Thoracic aorta endothelial cell (primary cell): ENCODE results near the gene P4HA2. TPM values are rescaled to one million over a fixed set of nuclear protein-coding genes. Genes with fewer than 3 reads are reported as not detected.

Source experiments
- small RNA-seq: library from RNA; depleted of rRNA; stranded (forward); fragments of <200 nt; gene quantifications from one replicate; pipeline ENCODE3, GENCODE V24; 2012
- total RNA-seq: library from RNA; depleted of rRNA; stranded (reverse); fragments of >200 nt; gene quantifications from 2 replicates; pipeline ENCODE4 v1.2.3, GENCODE V29; 2012

Gene P4HA2
- 39.1 and 53.2 TPM in 2 replicates for total RNA-seq

GRCh38 chr5:132227485-132228240 is at the start of gene P4HA2:
P4HA2 (minus strand) TSS chr5:132227853; CDS start chr5:132218626, 9,227 bp downstream.

DNA sequence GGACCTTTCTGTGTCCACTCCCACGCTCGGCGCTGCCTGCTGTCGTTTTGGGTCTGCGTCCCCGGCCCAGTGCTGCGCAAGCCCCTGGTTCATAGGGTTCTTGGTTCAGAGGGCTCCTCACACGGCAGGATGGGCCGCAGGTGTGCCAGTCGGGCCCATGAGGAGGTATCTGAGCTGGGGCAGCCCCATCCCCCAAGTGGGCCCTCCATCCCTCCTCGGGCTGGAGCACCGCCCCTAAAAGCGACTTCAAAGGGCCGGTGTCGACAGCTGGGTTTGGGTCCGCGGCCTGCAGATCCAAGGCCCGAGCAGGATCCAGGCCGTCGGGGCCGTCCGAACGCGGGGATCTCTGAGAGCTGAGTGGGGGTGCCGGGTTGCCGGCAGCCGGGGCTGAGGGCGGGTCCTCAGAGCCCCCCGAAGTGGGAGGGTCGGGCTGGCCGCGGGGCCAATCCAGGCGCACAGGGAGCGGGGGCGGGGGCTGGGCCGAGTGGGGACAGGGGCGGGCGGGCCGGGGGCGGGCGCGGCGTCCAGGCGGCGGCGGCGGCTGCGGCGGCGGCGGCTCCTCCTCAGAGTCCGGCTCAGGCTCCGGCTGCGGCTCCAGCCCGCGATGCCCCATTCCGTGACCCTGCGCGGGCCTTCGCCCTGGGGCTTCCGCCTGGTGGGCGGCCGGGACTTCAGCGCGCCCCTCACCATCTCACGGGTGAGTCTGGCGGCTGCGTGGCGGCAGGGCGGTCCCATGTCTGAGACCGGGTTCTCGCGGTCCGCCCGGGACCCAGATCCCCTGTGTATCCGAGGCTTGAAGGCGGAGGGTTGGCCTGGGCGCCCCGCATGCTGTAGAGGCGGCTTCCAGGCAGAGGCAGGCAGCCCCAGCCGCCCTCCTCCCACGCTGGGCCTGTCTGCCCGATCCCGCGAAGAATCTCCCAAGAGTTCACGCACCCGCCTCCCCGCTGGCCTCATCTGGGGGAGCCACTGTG is 29.8 kb upstream of the P4HA2 start, which contains the start of gene PDLIM4:
Gene PDLIM4 (plus strand): TSS at position 566 of the 971 bp plus-strand sequence. CDS start 39 bp downstream, at position 605.

Small RNA genes within 50 kb of the gene (small RNA-seq; reads per million reads assigned to genes)
- not detected for gene AC063976.4

Other genes starting within 250 kb of the P4HA2 start
- gene ACSL6, start 216.2 kb downstream of the P4HA2 start, total RNA-seq, result not detected in 2 replicates
- gene IL3, start 167.2 kb downstream of the P4HA2 start, total RNA-seq, result not detected in 2 replicates
- gene CSF2, start 154.1 kb downstream of the P4HA2 start, total RNA-seq, result not detected in 2 replicates
- 33.4 and 87.9 TPM in 2 replicates for gene PDLIM4, start 29.8 kb upstream of the P4HA2 start, total RNA-seq
- gene SLC22A4, start 66.5 kb upstream of the P4HA2 start, total RNA-seq, result 3.9 and 6.0 TPM in 2 replicates
- gene SLC22A5, start 141.9 kb upstream of the P4HA2 start, total RNA-seq, result 3.6 and 6.5 TPM in 2 replicates